Stimulated activated CD8-positive, alpha-beta memory T cell treated with anti-CD3 and anti-CD28 coated beads, Interleukin-4, amount 100 ng/mL, for 24 hours (primary cell): ENCODE data around the gene PDE6G.
"Not testable (repeated sequence)": the region's sequence is repeated elsewhere in the genome, so short reads cannot be mapped to it uniquely, and the experiment has no call there.

Source experiments
- DNase-seq: peaks from one replicate; pipeline ENCODE4 v3.0.0-alpha.2; 2020; ENCODE audit warnings: low read depth

The PDE6G gene

DNA sequence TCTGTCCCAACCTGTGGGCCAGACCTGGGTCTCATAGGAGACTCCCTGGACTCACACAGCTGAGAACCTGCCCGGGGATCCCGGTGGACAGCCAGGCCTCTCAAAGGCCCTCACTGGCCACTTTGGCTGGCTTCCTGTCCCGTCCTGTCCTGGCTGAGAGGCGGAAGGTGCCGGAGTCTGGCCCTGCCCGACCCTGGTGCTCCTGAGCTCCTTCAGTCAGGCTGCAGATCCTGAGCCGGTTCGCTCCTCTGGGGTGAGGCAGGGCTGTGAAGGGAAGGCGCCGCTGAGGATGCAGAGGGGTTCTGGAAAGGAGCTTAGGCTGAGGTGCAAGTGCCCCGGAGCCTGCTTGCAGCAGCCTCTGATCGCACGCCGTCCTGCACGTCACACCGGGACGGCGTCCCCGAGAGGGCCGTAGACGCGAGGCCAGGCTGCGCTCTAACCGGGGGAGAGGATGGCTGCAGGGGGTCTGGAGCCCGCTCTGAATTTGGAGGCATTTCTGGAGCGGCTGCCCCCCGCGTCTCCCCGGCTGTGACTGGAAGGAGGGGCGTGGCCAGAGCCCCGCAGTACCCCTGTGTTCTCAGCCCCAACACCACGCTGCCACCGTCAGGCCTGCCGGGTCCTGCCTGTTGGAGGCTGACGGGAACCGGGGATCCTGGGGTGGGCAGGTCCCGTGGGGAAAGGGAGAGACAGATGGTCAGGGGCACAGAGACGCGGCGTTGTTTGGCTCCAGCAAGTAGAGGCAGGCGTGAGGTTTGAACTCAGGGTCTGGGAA is 31.6 kb upstream of the PDE6G start:
- no peak for DNase-seq

- no peak for DNase-seq
Measured at GRCh38 chr17:81686614-81687013, 30.3 kb upstream of the PDE6G start.

- no peak for DNase-seq
Measured at GRCh38 chr17:81685108-81685507, 28.8 kb upstream of the PDE6G start.

GRCh38 chr17:81684442-81684911 is 28.1 kb upstream of the PDE6G start:
- no peak for DNase-seq

DNA sequence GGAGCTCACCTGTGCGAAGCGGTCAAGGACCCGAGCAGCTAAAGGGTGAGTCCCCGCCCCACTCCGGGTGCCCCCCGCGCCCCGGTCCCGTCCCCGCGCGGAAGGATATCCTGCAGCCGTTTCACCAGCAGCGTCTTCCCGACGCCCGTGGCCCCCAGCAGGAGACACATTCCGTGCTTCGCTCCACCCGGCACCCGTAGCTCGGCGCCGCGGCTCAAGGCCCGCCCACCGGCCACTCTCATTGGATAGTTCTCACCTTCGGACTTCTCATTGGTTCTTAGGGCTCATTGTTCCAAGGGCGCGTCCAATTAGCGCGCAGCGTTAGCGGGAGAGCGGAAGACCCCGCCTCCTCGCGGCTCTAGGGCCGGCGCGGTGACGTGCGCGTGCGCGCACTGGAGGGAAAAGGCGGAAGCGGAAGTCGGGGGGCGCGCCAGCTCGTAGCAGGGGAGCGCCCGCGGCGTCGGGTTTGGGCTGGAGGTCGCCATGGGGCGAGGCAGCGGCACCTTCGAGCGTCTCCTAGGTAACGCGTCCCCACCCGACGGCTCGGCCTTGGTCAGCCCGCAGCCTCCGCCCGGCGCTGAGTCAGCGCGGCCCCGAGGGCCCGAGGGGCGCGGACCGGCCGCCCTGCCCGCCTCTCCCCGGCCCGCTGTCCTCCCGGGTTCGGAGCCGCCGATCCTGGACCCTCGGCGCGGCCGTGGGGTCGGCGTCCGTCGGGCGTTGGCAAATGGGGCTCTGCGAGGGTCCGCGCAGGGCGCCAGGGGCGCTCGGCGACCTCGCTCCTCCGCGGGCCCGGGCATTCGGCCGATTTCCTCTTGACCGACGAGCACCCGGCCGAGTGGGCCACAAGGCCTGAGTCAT is 27.5 kb upstream of the PDE6G start, which contains the start of the genes ARL16 and HGS:
Gene ARL16, minus strand, starts transcription at position 214 of the 858 bp plus-strand sequence. Its CDS starts 44 bp downstream, at position 170.
Gene HGS, plus strand, starts transcription at position 428 of the 858 bp plus-strand sequence. Its CDS starts 56 bp downstream, at position 484.
- peak; percentile 93 for DNase-seq

DNA sequence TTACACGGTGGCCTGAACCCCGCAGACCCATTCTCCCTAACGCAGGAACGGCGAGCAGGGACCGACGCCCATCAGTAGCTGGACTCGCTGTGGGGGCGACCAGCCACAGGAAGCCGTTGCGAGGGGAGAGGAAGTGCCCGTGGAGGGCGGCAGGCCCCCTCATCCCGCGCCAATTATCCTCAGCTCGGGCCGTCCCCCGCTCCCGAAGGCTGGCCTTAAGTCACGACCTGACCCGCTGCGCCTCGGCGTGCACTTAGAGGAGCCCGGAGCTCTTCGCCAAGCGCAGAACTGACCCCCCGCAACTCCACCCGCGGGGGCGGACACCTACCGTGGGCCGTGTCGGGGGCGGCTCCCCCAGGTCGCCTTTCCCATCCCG is 26.9 kb upstream of the PDE6G start:
- DNase-seq, result no peak

- no peak for DNase-seq
Measured at GRCh38 chr17:81682565-81683207, 26.3 kb upstream of the PDE6G start.

DNA sequence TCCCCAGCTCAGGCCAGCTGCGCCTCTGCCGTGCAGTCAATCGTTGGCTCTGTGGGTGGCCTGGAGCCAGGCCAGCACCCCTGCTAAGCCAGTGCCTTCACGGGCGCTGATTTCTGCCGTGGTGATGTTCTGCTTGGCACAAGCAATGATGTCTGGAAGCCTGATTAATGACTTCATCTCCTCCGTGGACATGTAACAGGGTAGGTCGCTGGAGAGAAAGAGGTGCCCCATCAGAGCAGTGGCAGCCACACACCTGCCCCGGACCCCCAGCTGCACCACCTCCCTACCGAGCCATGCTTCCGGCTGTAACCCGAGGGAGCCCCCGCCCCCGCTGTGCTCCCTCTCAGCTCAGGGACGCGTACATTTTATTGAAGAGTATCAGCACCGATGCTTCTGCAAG is 25.3 kb upstream of the PDE6G start:
- no peak for DNase-seq

- no peak for DNase-seq
Measured at GRCh38 chr17:81680150-81680549, 23.8 kb upstream of the PDE6G start.

GRCh38 chr17:81676906-81677305 is 20.6 kb upstream of the PDE6G start:
- DNase-seq, result no peak

DNA sequence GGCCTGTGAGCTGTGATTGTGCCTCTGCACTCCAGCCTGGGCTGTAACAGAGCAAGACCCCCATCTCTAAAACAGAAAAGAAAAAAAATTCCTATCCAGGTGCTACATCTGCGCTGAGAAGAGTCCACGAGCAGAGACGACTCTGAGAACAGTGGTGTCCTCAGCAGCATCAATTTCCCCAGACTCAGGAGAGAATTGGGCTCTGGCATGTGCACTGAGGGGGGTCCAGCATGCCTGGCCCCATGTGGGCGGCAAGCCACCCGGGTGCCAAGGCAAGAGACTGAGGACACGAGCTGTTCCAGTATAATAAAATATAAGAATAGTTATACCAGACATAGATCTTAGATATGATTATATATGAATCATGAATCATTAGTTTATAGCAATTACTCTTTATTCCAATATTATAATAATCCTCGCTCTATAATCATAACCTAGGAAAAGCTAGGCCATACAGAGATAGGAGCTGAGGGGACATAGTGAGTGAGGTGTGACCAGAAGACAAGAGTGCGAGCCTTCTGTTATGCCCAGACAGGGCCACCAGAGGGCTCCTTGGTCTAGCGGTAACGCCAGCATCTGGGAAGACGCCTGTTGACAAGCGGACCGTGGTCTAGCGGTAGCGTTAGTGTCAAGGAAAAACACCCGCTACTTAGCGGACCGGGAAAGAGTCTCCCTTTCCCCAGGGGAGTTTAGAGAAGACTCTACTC is 19.3 kb upstream of the PDE6G start:
- not testable (repeated sequence) for DNase-seq

DNA sequence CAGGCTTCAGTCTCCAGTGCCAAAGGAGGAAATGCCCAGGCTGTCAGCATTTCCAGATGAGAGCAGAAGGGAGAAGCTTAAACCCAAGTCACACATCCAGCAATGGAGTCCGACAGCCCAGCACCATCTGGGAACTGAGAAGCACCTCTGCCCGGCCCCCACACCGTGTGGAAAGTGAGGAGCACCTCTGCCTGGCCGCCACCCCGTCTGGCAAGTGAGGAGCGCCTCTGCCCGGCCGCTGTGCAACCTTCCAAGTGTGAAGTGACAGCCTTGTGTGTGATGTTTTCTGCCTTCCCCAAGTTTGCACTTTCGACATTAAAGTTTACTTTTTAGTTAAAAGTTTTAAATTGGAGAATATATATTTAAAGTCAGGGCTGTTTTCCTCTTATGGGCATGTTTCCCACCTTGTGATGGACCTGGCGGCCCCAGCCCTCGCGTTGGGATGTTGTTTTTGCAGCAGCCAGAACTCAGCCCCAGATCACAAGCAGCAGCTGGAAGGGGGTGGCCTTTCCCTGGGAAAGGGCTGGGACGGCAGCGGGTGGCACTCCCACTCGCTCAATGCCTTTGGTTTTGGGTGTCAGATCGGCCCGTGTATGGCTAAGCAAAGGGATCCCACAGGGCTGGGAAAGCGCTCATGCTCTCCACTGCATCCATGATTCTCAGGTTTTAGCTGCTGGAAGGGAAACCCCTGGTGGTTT is 17.4 kb upstream of the PDE6G start:
- no peak for DNase-seq

DNA sequence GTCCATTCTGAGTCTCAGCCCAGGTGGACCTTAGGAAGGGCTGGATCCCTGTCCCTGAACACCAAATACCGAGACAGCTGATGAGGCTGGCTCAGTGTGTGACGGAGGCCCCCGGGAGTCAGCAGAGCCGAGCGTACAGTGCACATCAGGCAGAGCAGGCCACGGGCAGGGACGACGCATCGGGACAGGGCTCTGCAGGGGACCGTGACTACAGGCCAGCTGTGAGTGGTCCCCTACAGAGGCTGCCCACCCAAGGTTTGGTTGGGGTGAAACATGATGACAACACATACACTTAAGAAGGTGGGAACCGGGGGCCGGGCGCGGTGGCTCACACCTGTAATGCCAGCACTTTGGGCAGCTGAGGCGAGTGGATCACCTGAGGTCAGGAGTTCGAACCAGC is 16.6 kb upstream of the PDE6G start:
- DNase-seq, result no peak

DNA sequence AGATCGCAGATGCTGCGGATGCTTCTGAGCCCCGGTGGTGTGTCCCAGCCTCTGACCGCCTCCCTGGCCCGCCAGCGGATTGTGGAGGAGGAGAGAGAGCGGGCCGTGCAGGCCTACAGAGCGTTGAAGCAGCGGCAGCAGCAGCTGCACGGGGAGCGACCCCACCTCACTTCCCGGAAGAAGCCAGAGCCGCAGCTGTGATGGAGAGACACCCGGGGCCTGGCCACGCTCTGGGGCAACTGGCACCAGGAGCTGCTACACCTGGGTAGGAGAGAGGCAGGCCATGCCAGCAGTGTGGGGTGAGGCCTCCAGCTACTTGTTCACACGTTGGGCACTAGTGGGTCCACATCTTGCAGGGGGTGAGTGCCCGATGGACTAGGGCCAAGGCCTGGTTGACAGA is 16.2 kb upstream of the PDE6G start:
- DNase-seq, result no peak

- no peak for DNase-seq
Measured at GRCh38 chr17:81667754-81668153, 11.4 kb upstream of the PDE6G start.

- peak; percentile 90 for DNase-seq
Measured at GRCh38 chr17:81666342-81667191, 10.2 kb upstream of the PDE6G start, which contains the start of the genes CCDC137 and OXLD1. CCDC137 (plus strand) TSS chr17:81666737; CDS start chr17:81666767, 30 bp downstream. OXLD1 (minus strand) TSS chr17:81666605; CDS start chr17:81666577, 28 bp downstream.

DNA sequence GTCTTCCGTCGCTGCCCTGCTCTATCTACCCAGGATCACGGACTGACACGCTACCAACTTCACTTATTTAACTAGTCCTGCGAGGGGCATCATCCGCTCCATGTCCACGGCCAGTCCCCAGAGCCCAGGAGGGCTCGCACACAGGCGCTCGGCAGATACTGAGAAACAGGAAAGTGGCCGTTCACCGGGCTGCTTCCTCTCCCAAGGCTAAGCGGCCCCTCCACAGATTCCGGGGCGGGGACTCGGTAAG is 9.7 kb upstream of the PDE6G start:
- no peak for DNase-seq

DNA sequence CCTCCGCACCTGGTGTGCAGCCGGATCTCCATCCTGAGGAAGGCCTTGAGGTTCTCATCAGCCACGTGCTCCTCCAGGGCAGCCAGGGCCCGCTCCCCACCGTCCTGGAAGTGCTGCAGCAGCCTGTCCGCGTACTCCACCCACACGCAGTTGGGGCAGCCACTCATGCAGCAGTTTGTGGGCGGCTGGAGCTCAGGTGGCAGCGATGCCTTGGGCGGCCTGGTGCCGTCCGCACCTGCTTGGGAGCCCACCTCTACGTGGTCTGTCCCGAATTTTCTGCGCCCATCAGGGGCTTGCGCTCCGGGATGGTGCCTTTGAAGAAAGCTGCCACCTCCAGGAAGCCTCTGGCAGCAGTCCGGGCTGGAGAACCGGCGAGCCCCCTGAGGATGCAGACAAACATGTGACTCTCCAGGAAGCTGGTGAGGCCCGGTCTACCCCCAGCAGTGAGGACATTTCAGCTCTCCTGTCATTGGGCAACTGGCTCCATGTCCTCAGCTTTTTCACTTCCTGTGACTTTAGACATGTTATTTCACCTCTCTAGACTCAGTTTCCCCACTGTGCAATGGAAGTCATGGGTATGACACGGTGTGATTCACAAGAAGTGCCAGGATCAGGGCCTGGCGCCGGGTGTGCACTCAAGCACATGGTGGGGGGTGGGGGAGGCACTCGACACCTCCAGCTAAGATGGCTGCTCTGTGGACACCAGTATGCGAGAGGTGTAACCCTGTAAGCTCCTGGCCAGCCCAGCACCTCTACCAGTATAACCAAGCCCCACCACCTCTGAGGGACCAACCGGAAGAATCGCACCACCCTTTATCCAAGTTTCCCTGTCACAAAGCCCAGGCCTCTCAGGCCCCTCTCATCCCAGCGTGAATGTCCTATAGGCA is 9.1 kb upstream of the PDE6G start:
- no peak for DNase-seq

GRCh38 chr17:81664051-81664470 is 7.7 kb upstream of the PDE6G start:
- DNase-seq, result no peak
